Measurements from ENCODE around the gene ANK3. TPM values are rescaled to one million over a fixed set of nuclear protein-coding genes. Genes with fewer than 3 reads are reported as not detected.

Gene ANK3
- total and polyA plus RNA-seq, 2 donors (not counting 3 experiments of a cell fraction or from before 2014, with no cell fraction given): 0.88 to 8.5 TPM

GRCh38 chr10:60281792-60282353 lies 107.8 kb downstream of the ANK3 start:
- Histone ChIP-seq H3K4me3 (replicated peaks in 1 of 3; ENCODE audit: insufficient read depth in 1 of 3, low read depth in 1 of 3, low read length in 3 of 3) (no peak overlapping the region), H3K9me3 (replicated peaks; ENCODE audit: control insufficient read depth, insufficient read depth, low read length) (no peaks in the 10 kb centered on the region), H2AFZ (ENCODE audit: low read depth, low read length) (no peak overlapping the region), H3K4me1 (ENCODE audit: control insufficient read depth, extremely low read depth, insufficient read depth, low read length) (peaks cover 43% of the 10 kb centered on the region), H3K36me3 (ENCODE audit: control insufficient read depth in 2 of 2, extremely low read depth in 1 of 2, insufficient read depth in 2 of 2, low read length in 2 of 2) (no peaks in the 10 kb centered on the region), H3K9ac (replicated peaks; ENCODE audit: extremely low read depth, insufficient read depth, low read length) (no peak overlapping the region), H3K27ac (ENCODE audit: insufficient read depth, low read depth, low read length) (peak overlapping the region; percentile 92), H4K20me1 (replicated peaks; ENCODE audit: control insufficient read depth, extremely low read depth, insufficient read depth, low read length) (no peaks in the 10 kb centered on the region), H3K4me2 (ENCODE audit: insufficient read depth, low read length) (peak overlapping the region; percentile 93), H3K79me2 (ENCODE audit: control insufficient read depth, insufficient read depth, low read length) (no peaks in the 10 kb centered on the region), H3K27me3 (ENCODE audit: control insufficient read depth in 2 of 2, insufficient read depth in 2 of 2, low read length in 2 of 2) (no peaks in the 10 kb centered on the region), H3K9me1 (replicated peaks; ENCODE audit: control insufficient read depth, extremely low read depth, insufficient read depth, low read length) (no peaks in the 10 kb centered on the region)
- DNase-seq (ENCODE audit: low read depth, low spot score): peak; percentile 9
- intact Hi-C loops (cut with micrococcal nuclease): loop anchor here (10.0 kb wide), 1 partner anchor 377 kb away; the partner anchor contains the start of gene CCDC6
- POLR2A ChIA-PET: no interaction called here
- CTCF ChIA-PET: interaction anchor here (1.5 to 1.8 kb wide), 2 partner anchors 32 to 146 kb away, joined by 5 to 7 read pairs; no protein-coding TSS in a partner anchor
- dilution Hi-C loops (cut with MboI; ENCODE audit: extremely low pct_ligation_motif_present, low sequenced_read_pairs): no loop called here
- no TSS peak for BruUV-seq (replicated peaks)
- no peak for FAIRE-seq
- no peak for TF ChIP-seq JUN (IDR thresholded peaks at IDR 0.05; ENCODE audit: borderline replicate concordance, insufficient read depth, insufficient read length, low read depth)
- TF ChIP-seq GATA2 (IDR thresholded peaks at IDR 0.05; ENCODE audit: insufficient read depth, insufficient read length, low read depth, low read length): no peak
- no peak for TF ChIP-seq POLR2A (IDR thresholded peaks at IDR 0.05; ENCODE audit: low read depth, low read length)
- no peak for TF ChIP-seq MYC (IDR thresholded peaks at IDR 0.05; ENCODE audit: low read depth, low read length)
- TF ChIP-seq, protein P1, sequence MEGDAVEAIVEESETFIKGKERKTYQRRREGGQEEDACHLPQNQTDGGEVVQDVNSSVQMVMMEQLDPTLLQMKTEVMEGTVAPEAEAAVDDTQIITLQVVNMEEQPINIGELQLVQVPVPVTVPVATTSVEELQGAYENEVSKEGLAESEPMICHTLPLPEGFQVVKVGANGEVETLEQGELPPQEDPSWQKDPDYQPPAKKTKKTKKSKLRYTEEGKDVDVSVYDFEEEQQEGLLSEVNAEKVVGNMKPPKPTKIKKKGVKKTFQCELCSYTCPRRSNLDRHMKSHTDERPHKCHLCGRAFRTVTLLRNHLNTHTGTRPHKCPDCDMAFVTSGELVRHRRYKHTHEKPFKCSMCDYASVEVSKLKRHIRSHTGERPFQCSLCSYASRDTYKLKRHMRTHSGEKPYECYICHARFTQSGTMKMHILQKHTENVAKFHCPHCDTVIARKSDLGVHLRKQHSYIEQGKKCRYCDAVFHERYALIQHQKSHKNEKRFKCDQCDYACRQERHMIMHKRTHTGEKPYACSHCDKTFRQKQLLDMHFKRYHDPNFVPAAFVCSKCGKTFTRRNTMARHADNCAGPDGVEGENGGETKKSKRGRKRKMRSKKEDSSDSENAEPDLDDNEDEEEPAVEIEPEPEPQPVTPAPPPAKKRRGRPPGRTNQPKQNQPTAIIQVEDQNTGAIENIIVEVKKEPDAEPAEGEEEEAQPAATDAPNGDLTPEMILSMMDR (IDR thresholded peaks at IDR 0.05; ENCODE audit: extremely low read depth in 1 of 2, insufficient read depth in 1 of 2, low read depth in 1 of 2, low read length in 2 of 2): no peak
- no peak for TF ChIP-seq EZH2 (IDR thresholded peaks at IDR 0.05; ENCODE audit: borderline replicate concordance, low read depth, low read length, severe bottlenecking)
- TF ChIP-seq POLR2AphosphoS5 (IDR thresholded peaks at IDR 0.05; ENCODE audit: insufficient read depth, low read depth, low read length): no peak
- no peak for TF ChIP-seq FOS (IDR thresholded peaks at IDR 0.05; ENCODE audit: borderline replicate concordance, insufficient read depth, low read length)
- TF ChIP-seq, protein P2, sequence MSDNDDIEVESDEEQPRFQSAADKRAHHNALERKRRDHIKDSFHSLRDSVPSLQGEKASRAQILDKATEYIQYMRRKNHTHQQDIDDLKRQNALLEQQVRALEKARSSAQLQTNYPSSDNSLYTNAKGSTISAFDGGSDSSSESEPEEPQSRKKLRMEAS (IDR thresholded peaks at IDR 0.05; ENCODE audit: insufficient read depth, insufficient read length): no peak
